ENCODE data around the gene DEPDC1B. TPM values are rescaled to one million over a fixed set of nuclear protein-coding genes. Genes with fewer than 3 reads are reported as not detected.
A peak's percentile ranks its signal among the peaks of the same experiment; 100 is the strongest.

Gene DEPDC1B
- total RNA-seq, 1 experiment from 2014 or later: 18.8 TPM

- DNase-seq (ENCODE audit: low read depth, low spot score): no peak
- in situ Hi-C loops (cut with HindIII; ENCODE audit: low pct_unique_long_range_greater_than_20kb, low sequenced_read_pairs): no loop called here
Measured at GRCh38 chr5:60673334-60673733, 26.6 kb downstream of the DEPDC1B start.

GRCh38 chr5:60672693-60673264 lies 27.2 kb downstream of the DEPDC1B start:
- in situ Hi-C loops (cut with HindIII; ENCODE audit: low pct_unique_long_range_greater_than_20kb, low sequenced_read_pairs): no loop called here

GRCh38 chr5:60671899-60672692 lies 27.9 kb downstream of the DEPDC1B start:
- DNase-seq (ENCODE audit: low read depth, low spot score): no peak
- in situ Hi-C loops (cut with HindIII; ENCODE audit: low pct_unique_long_range_greater_than_20kb, low sequenced_read_pairs): no loop called here

More at GRCh38 chr5:60672693-60673264, 27.2 kb downstream of the DEPDC1B start:
- no peak for DNase-seq (ENCODE audit: low read depth, low spot score)

- DNase-seq (ENCODE audit: low read depth, low spot score): no peak
- in situ Hi-C loops (cut with HindIII; ENCODE audit: low pct_unique_long_range_greater_than_20kb, low sequenced_read_pairs): no loop called here
Measured at GRCh38 chr5:60670749-60671148, 29.2 kb downstream of the DEPDC1B start.

- peak; percentile 67 for DNase-seq (ENCODE audit: low read depth, low spot score)
- in situ Hi-C loops (cut with HindIII; ENCODE audit: low pct_unique_long_range_greater_than_20kb, low sequenced_read_pairs): no loop called here
Measured at GRCh38 chr5:60668686-60669304, 31.2 kb downstream of the DEPDC1B start.

GRCh38 chr5:60651872-60652620 lies 47.9 kb downstream of the DEPDC1B start:
- peak; percentile 25 for DNase-seq (ENCODE audit: low read depth, low spot score)
- in situ Hi-C loops (cut with HindIII; ENCODE audit: low pct_unique_long_range_greater_than_20kb, low sequenced_read_pairs): no loop called here

- peak; percentile 76 for DNase-seq (ENCODE audit: low read depth, low spot score)
- in situ Hi-C loops (cut with HindIII; ENCODE audit: low pct_unique_long_range_greater_than_20kb, low sequenced_read_pairs): no loop called here
Measured at GRCh38 chr5:60649288-60649917, 50.6 kb downstream of the DEPDC1B start.

GRCh38 chr5:60648175-60648574 lies 51.8 kb downstream of the DEPDC1B start:
- in situ Hi-C loops (cut with HindIII; ENCODE audit: low pct_unique_long_range_greater_than_20kb, low sequenced_read_pairs): no loop called here
- DNase-seq (ENCODE audit: low read depth, low spot score): no peak

GRCh38 chr5:60640901-60641300 lies 59.1 kb downstream of the DEPDC1B start:
- in situ Hi-C loops (cut with HindIII; ENCODE audit: low pct_unique_long_range_greater_than_20kb, low sequenced_read_pairs): no loop called here
- no peak for DNase-seq (ENCODE audit: low read depth, low spot score)

GRCh38 chr5:60639544-60639943 lies 60.4 kb downstream of the DEPDC1B start:
- DNase-seq (ENCODE audit: low read depth, low spot score): no peak
- in situ Hi-C loops (cut with HindIII; ENCODE audit: low pct_unique_long_range_greater_than_20kb, low sequenced_read_pairs): no loop called here

- in situ Hi-C loops (cut with HindIII; ENCODE audit: low pct_unique_long_range_greater_than_20kb, low sequenced_read_pairs): no loop called here
- no peak for DNase-seq (ENCODE audit: low read depth, low spot score)
Measured at GRCh38 chr5:60638300-60638699, 61.7 kb downstream of the DEPDC1B start.

- in situ Hi-C loops (cut with HindIII; ENCODE audit: low pct_unique_long_range_greater_than_20kb, low sequenced_read_pairs): no loop called here
- DNase-seq (ENCODE audit: low read depth, low spot score): no peak
Measured at GRCh38 chr5:60636644-60637043, 63.3 kb downstream of the DEPDC1B start.

GRCh38 chr5:60636001-60636400 lies 64.0 kb downstream of the DEPDC1B start:
- no peak for DNase-seq (ENCODE audit: low read depth, low spot score)
- in situ Hi-C loops (cut with HindIII; ENCODE audit: low pct_unique_long_range_greater_than_20kb, low sequenced_read_pairs): no loop called here

- DNase-seq (ENCODE audit: low read depth, low spot score): no peak
- in situ Hi-C loops (cut with HindIII; ENCODE audit: low pct_unique_long_range_greater_than_20kb, low sequenced_read_pairs): no loop called here
Measured at GRCh38 chr5:60634051-60634450, 65.9 kb downstream of the DEPDC1B start.

GRCh38 chr5:60633341-60633740 lies 66.6 kb downstream of the DEPDC1B start:
- in situ Hi-C loops (cut with HindIII; ENCODE audit: low pct_unique_long_range_greater_than_20kb, low sequenced_read_pairs): no loop called here
- DNase-seq (ENCODE audit: low read depth, low spot score): no peak

GRCh38 chr5:60632153-60632552 lies 67.8 kb downstream of the DEPDC1B start:
- in situ Hi-C loops (cut with HindIII; ENCODE audit: low pct_unique_long_range_greater_than_20kb, low sequenced_read_pairs): no loop called here
- DNase-seq (ENCODE audit: low read depth, low spot score): no peak

GRCh38 chr5:60630836-60631235 lies 69.1 kb downstream of the DEPDC1B start:
- no peak for DNase-seq (ENCODE audit: low read depth, low spot score)
- in situ Hi-C loops (cut with HindIII; ENCODE audit: low pct_unique_long_range_greater_than_20kb, low sequenced_read_pairs): no loop called here

- in situ Hi-C loops (cut with HindIII; ENCODE audit: low pct_unique_long_range_greater_than_20kb, low sequenced_read_pairs): no loop called here
- no peak for DNase-seq (ENCODE audit: low read depth, low spot score)
Measured at GRCh38 chr5:60630179-60630578, 69.8 kb downstream of the DEPDC1B start.

Data from SK-MEL-5 (cell line).